ENCODE measurements around the gene ASCL2.

DNA sequence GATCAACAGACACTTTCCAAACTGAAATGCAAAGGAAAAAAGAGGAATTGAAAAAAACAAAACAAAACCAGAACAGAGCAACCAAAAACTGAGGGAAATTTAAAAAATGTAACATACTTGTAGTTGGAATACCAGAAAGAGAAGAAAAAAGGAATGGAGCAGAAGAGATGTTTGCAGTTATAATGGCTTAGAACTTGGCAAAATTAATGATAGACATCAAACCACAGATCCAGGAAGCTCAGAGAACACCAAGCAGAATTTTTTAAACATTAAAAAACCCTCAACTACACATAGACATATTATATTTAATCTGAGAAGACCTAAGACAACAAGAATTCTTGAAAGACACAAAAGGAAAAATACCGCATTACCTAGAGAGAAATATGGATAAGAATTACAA, 46.1 kb downstream of the ASCL2 start:
- TF ChIP-seq, protein P1, sequence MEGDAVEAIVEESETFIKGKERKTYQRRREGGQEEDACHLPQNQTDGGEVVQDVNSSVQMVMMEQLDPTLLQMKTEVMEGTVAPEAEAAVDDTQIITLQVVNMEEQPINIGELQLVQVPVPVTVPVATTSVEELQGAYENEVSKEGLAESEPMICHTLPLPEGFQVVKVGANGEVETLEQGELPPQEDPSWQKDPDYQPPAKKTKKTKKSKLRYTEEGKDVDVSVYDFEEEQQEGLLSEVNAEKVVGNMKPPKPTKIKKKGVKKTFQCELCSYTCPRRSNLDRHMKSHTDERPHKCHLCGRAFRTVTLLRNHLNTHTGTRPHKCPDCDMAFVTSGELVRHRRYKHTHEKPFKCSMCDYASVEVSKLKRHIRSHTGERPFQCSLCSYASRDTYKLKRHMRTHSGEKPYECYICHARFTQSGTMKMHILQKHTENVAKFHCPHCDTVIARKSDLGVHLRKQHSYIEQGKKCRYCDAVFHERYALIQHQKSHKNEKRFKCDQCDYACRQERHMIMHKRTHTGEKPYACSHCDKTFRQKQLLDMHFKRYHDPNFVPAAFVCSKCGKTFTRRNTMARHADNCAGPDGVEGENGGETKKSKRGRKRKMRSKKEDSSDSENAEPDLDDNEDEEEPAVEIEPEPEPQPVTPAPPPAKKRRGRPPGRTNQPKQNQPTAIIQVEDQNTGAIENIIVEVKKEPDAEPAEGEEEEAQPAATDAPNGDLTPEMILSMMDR (IDR thresholded peaks at IDR 0.05 in 4 of 5, conservative IDR thresholded peaks at IDR 0.05 in 1 of 5) = no peak
- TF ChIP-seq POLR2A (IDR thresholded peaks at IDR 0.05) = no peak

Data from gastrocnemius medialis (tissue), 4 donors.